SH-SY5Y (cell line): ENCODE measurements around the gene NCK2.

Experiments used
- GATA2 ChIP-seq: IDR thresholded peaks from 2 replicates; pipeline ENCODE4 v1.6.1; 2011; ENCODE audit warnings: mild to moderate bottlenecking, low read depth, low read length
- GATA3 ChIP-seq: IDR thresholded peaks from 2 replicates; pipeline ENCODE4 v1.6.1; 2011; ENCODE audit warnings: low read depth, mild to moderate bottlenecking, low read length, moderate library complexity

GRCh38 chr2:105882920-105883435 lies 138.3 kb downstream of the NCK2 start:
- TF ChIP-seq GATA2 (no peak), GATA3 (no peak)
